PC-9 (cell line): ENCODE results near the gene ZNF555. TPM values are rescaled to one million over a fixed set of nuclear protein-coding genes. Genes with fewer than 3 reads are reported as not detected.

Experiments
- BruUV-seq: library from RNA; stranded (reverse); fragments of 400-500 nt; replicated peaks from 2 replicates; lab custom pipeline; 2021; lab: Mats Ljungman, UMichigan
- CTCF ChIA-PET: fragments of 300-600 bp; sonication (Branson Sonifier 250); formaldehyde crosslinking; loops from one replicate; lab custom pipeline; 2022; ENCODE audit warnings: antibody characterized with exemption; lab: Charles Lee
- POLR2A ChIA-PET: fragments of 300-600 bp; sonication (Branson Sonifier 250); formaldehyde crosslinking; loops from one replicate; lab custom pipeline; 2022; ENCODE audit warnings: antibody characterized with exemption; ENCODE audit not compliant: unreplicated experiment; lab: Charles Lee
- DNase-seq, 2 experiments: peaks; one replicate each; pipeline versions ENCODE4 v3.0.0 to v3.0.0-alpha.2; 2015 to 2022; ENCODE audit warnings: mixed read lengths in 1 of 2
- H2AFZ ChIP-seq: fragments of 200-600 bp; sonication (generic); 2 replicates; pipeline ENCODE4 v1.8.1; 2017; ENCODE audit warnings: antibody characterized with exemption
- H3F3A ChIP-seq: fragments of 200-600 bp; sonication (generic); 2 replicates; pipeline ENCODE4 v1.8.1; 2017; ENCODE audit warnings: antibody characterized with exemption, mild to moderate bottlenecking, low read depth; ENCODE audit not compliant: insufficient read depth
- H3K27ac ChIP-seq: fragments of 200-600 bp; sonication (generic); 2 replicates; pipeline ENCODE4 v1.6.1; 2016; ENCODE audit warnings: mixed run types
- H3K27me3 ChIP-seq: fragments of 200-600 bp; sonication (generic); 2 replicates; pipeline ENCODE4 v1.6.1; 2016; ENCODE audit warnings: low read depth, mixed run types; ENCODE audit not compliant: insufficient read depth
- H3K36me3 ChIP-seq: fragments of 200-600 bp; sonication (generic); 2 replicates; pipeline ENCODE4 v1.6.1; 2016; ENCODE audit warnings: low read depth, mixed run types
- H3K4me1 ChIP-seq: fragments of 200-600 bp; sonication (generic); replicated peaks from 2 replicates; pipeline ENCODE4 v1.6.1; 2016; ENCODE audit warnings: mixed run types; ENCODE audit not compliant: insufficient read depth
- H3K4me2 ChIP-seq: fragments of 200-600 bp; sonication (generic); 2 replicates; pipeline ENCODE4 v1.6.1; 2017; ENCODE audit warnings: mixed run types
- H3K4me3 ChIP-seq: fragments of 200-600 bp; sonication (generic); 2 replicates; pipeline ENCODE4 v1.6.1; 2016; ENCODE audit warnings: mixed run types
- H3K79me2 ChIP-seq: fragments of 200-600 bp; sonication (generic); 2 replicates; pipeline ENCODE4 v1.6.1; 2017; ENCODE audit warnings: low read depth, mixed run types
- H3K9me2 ChIP-seq: fragments of 200-600 bp; sonication (generic); 2 replicates; pipeline ENCODE4 v1.8.1; 2017; ENCODE audit warnings: mild to moderate bottlenecking; ENCODE audit not compliant: insufficient read depth
- H3K9me3 ChIP-seq: fragments of 200-600 bp; sonication (generic); 2 replicates; pipeline ENCODE4 v1.8.1; 2016; ENCODE audit warnings: low read depth; ENCODE audit not compliant: insufficient read depth
- H4K20me1 ChIP-seq: fragments of 200-600 bp; sonication (generic); 2 replicates; pipeline ENCODE4 v1.8.1; 2017; ENCODE audit not compliant: insufficient read depth
- CTCF ChIP-seq: fragments of 200-600 bp; sonication (generic); conservative IDR thresholded peaks from 2 replicates; pipeline ENCODE4 v1.6.1; 2017; ENCODE audit warnings: mixed run types, antibody characterized with exemption, mild to moderate bottlenecking, moderate library complexity
- EZH2 ChIP-seq: fragments of 200-600 bp; sonication (generic); IDR thresholded peaks from 2 replicates; pipeline ENCODE4 v1.8.0; 2017; ENCODE audit warnings: antibody characterized with exemption, low read depth
- intact Hi-C: fragments of 100-400 bp; cut with micrococcal nuclease; formaldehyde crosslinking; loops from one replicate; pipeline ENCODE4 v1.10.0; 2022; ENCODE audit not compliant: unreplicated experiment
- total RNA-seq: library from RNA; stranded (reverse); gene quantifications from 2 replicates; pipeline ENCODE4 v1.2.3, GENCODE V29; 2021

ZNF555 gene
- total RNA-seq, 1 experiment from 2014 or later = 2.2 TPM

GRCh38 chr19:2847507-2847906 lies 6.2 kb downstream of the ZNF555 start:
- intact Hi-C loops = no loop called here
- POLR2A ChIA-PET = no interaction called here

GRCh38 chr19:2848616-2849015 lies 7.3 kb downstream of the ZNF555 start:
- peaks cover 9% of the 10 kb centered on the region; the same call in 1 of the 2 replicates for H3K9me3 ChIP-seq
- H3K4me2 ChIP-seq = no peak overlapping the region
- no peaks in the 10 kb centered on the region for H4K20me1 ChIP-seq
- POLR2A ChIA-PET = no interaction called here
- H3K4me1 ChIP-seq = no peaks in the 10 kb centered on the region
- H3K79me2 ChIP-seq = no peaks in the 10 kb centered on the region
- H2AFZ ChIP-seq = no peak overlapping the region
- H3K27ac ChIP-seq = no peak overlapping the region
- H3K9me2 ChIP-seq = no peaks in the 10 kb centered on the region
- no peak overlapping the region for H3K4me3 ChIP-seq
- no peaks in the 10 kb centered on the region for H3F3A ChIP-seq
- intact Hi-C loops = no loop called here
- no peaks in the 10 kb centered on the region for H3K27me3 ChIP-seq
- DNase-seq = no peak
- peaks cover 25% of the 10 kb centered on the region for H3K36me3 ChIP-seq
- no TSS peak for BruUV-seq
- CTCF ChIA-PET = no interaction called here
- TF ChIP-seq EZH2 (no peak), CTCF (no peak)

More at GRCh38 chr19:2847507-2847906, 6.2 kb downstream of the ZNF555 start:
- Histone ChIP-seq H4K20me1 (no peaks in the 10 kb centered on the region), H3K4me2 (no peak overlapping the region), H3K79me2 (no peaks in the 10 kb centered on the region), H3K4me1 (no peaks in the 10 kb centered on the region), H3K27me3 (no peaks in the 10 kb centered on the region), H3K9me3 (peaks cover 4% of the 10 kb centered on the region; the same call in 1 of the 2 replicates), H3K4me3 (no peak overlapping the region), H2AFZ (no peak overlapping the region), H3K36me3 (peaks cover 14% of the 10 kb centered on the region), H3K27ac (no peak overlapping the region), H3K9me2 (no peaks in the 10 kb centered on the region), H3F3A (no peaks in the 10 kb centered on the region)
- CTCF ChIA-PET = interaction anchor here (0.7 kb wide), 1 partner anchor 65 kb away, joined by 3 read pairs; no protein-coding TSS in a partner anchor
- no TSS peak for BruUV-seq
- no peak for DNase-seq
- TF ChIP-seq CTCF = no peak
- TF ChIP-seq EZH2 = no peak

- Histone ChIP-seq H3K9me2 (no peaks in the 10 kb centered on the region), H3K9me3 (peaks cover 9% of the 10 kb centered on the region; the same call in 1 of the 2 replicates), H3K79me2 (no peaks in the 10 kb centered on the region), H4K20me1 (no peaks in the 10 kb centered on the region), H3K4me2 (no peak overlapping the region), H3K36me3 (peaks cover 25% of the 10 kb centered on the region), H3K4me1 (no peaks in the 10 kb centered on the region), H3K27ac (no peak overlapping the region), H3K27me3 (no peaks in the 10 kb centered on the region), H3K4me3 (no peak overlapping the region), H3F3A (no peaks in the 10 kb centered on the region), H2AFZ (no peak overlapping the region)
- no peak for DNase-seq
- intact Hi-C loops = no loop called here
- ChIA-PET POLR2A (no interaction called here), CTCF (no interaction called here)
- TF ChIP-seq CTCF = no peak
- TF ChIP-seq EZH2 = no peak
- no TSS peak for BruUV-seq
These were observed 9.1 kb downstream of the ZNF555 start for GRCh38 chr19:2850256-2850925.
